Stimulated activated CD4-positive, alpha-beta T cell treated with anti-CD3 and anti-CD28 coated beads, Interleukin-15, amount 100 ng/mL, for 24 hours (primary cell): ENCODE measurements around the gene UBE2L5.

ENCODE experiments used
- DNase-seq: peaks from one replicate; pipeline ENCODE4 v3.0.0-alpha.2; 2020

Gene UBE2L5

DNA sequence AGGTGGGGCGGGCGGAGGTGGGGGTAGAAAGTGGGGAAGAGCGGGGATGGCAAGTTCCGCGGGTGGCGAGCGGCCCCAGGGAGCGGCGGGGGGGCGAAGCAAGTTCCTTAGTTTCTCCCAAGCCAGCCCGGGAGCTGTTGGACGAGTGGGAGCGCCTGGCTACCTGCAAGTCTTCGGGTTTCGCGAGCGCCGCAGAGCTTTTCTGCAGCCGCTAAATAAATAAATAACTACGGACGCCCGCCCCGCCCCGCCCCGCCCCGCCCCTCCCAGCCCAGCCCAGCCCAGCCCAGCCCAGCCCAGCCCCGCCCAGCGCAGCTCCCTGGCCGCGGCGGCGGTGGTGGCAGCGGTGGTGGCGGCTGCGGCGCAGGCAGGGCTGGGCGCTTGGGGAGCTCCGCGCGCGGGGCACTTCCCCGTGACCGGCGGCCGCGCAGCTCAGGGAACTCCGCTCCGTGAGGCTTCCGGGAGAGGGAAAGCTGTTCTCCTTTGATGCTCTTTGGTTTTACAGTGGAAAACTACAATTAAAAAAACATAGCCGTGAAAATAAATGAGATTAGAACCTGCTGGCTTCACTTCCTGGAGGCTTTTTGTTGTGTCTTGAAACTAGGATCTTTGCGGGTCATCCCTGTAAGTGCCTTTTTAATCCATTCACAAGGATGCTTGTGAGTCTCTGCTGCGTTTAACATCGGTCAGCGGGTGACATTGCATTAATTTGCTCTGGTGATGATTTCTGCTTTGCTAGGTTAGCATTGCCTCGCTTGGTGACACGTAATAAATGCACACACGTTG, at the start of gene UBE2L5:
Gene UBE2L5, plus strand, starts transcription at position 440 of the 786 bp plus-strand sequence. CDS start 5,498 bp downstream, outside the sequence.
- peak; percentile 80 for DNase-seq

DNA sequence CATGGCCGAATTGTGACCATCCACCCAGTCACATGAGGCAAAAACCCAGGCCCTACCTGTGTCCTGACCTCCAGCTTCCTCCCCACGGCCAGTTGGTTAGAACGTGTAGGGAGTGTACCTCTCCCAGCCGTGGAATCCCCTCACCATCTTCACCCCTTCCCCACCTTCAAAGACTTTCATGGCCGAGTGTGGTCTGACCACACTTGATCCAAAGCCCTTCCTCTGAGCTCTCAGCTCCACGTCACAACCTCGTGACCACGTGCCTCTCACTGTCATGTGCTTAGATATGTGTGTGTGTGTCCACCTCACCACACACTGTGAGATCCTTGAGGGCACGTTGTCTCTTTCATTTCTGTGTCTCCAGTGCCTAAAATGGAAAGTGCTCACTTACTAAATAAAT, 48.6 kb upstream of the UBE2L5 start:
- DNase-seq: peak; percentile 57

- DNase-seq: no peak
Measured at GRCh38 chr13:30375265-30375835, 46.9 kb upstream of the UBE2L5 start.

DNA sequence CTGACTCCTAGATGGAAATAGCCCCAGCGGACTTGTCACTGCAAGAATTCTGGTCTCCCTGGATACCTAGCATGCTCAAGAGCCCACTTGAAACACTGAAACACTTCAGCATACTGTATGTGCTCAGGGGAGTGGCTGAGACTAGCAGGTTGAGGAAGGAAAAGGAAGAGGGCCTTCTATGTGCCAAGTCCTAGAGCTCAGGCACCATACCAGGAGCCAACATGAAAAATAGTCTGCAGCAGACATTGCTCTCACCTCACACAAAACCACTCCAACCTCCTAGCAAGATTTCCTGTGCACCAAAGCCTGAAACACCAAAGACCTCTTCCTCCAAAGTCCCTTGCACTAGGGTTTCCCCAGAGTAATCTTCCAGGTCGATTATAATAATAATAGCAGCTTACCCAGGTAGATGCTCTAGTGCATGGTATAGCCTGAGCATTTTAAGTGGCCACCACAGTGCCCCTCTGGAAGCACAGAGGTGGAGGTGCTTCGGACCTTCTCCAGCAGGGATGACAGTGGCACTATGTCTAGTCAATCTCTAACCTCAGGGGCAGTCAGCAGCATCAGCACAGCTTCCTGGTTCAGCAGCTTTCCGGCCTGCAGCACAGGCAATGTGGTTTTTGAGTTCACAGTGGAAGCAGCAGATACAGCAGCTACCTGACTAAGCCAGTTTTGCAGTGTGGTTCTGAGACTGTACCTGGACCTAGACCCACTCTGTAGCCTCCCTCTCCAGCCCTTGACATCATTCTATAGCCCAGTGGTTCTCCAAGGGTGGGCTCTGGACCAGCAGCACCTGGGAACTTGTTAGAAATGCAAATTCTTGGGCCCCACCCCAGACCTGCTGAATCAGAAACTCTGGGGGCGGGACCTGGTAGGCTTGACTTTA, 45.6 kb upstream of the UBE2L5 start:
- DNase-seq: peak; percentile 72

DNA sequence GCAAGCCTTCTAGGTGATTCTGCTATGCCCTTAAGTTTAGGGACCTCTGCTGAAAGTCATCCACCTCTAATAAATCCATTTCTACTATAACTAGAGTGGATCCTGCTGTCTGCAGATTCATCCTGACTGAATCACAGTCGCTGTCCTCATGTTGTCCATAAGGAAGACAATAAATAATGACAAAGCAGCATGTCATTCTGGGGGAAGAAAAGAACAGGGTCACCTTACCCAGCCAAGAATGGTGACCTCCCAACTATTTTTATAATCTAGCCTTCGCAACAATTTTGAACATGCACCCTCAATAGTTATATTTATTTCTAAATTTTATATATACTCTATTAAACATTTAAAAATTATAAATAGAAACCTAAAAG, 45.0 kb upstream of the UBE2L5 start:
- no peak for DNase-seq

GRCh38 chr13:30378191-30378590, 44.1 kb upstream of the UBE2L5 start:
- DNase-seq: no peak

DNA sequence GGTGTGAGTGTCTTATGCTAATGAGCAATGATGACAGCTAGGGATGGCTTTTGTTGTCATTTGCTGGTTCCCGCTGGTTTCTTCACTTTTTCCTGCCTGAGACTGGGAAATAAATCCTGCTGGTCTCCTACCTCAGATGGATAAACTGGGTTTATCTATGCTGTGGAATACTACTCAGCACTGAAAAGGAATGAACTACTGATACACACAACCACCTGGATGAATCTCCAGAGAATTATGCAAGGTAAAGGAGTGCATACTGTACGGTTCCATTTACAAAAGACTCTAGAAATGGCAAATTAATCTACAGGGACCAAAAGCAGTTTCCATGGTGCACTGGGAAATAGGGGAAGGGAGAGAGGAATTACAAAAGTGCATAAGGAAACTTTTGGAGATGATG, 41.2 kb upstream of the UBE2L5 start:
- DNase-seq: no peak

GRCh38 chr13:30382836-30383525, 39.3 kb upstream of the UBE2L5 start:
- DNase-seq: no peak

- DNase-seq: no peak
Measured at GRCh38 chr13:30388406-30389283, 33.6 kb upstream of the UBE2L5 start.

- DNase-seq: no peak
Measured at GRCh38 chr13:30391956-30392680, 30.2 kb upstream of the UBE2L5 start.

DNA sequence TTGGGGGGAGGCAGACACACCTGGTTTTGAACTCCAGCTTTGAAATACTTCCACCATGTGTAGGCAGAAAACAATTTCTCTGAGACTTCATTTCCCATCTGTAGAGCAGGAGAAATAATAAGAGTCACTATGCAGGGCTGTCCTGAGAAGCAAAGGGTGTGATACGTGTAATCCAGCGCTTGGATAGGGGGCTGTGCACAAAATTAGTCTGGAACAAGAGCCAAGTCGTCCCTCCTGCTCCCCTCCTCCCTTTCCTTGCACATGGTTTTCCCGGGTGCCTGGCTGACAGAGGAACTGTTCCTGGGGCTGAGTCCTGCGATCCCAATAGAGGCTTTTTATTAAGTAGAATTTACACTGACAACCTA, 29.6 kb upstream of the UBE2L5 start:
- no peak for DNase-seq

GRCh38 chr13:30394751-30395191, 27.5 kb upstream of the UBE2L5 start:
- DNase-seq: no peak

- DNase-seq: peak; percentile 74
Measured at GRCh38 chr13:30395192-30396158, 26.8 kb upstream of the UBE2L5 start.

DNA sequence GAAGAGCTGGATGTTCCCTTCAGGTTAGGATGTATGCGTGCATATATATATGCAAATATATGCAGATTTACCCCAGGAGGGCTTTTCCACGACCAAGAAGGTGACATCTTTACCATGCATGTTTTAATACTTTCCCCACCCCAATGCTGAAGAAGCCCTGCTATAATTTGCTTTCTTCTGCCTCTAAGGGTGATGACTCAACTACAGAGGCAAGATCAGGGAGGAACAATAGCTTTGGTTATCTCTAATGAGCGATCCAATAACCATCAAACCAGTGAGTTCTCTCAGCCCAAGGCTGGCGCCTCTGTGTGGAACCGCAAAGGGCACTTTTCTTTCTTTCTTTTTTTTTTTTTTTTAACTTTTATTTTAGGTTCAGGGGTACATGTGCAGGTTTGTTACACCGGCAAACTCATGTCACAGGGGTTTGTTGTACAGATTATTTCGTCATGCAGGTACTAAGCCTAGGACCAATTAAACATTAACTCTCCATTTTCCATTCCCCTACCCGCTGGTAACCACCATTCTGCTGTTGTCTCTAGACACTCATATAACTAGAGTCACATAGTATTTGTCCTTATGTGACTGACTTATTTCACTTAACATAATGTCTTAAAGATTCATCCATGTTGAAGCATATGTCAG, 25.7 kb upstream of the UBE2L5 start:
- DNase-seq: no peak

- DNase-seq: no peak
Measured at GRCh38 chr13:30398601-30399072, 23.7 kb upstream of the UBE2L5 start.

GRCh38 chr13:30400376-30400775, 21.9 kb upstream of the UBE2L5 start:
- DNase-seq: no peak

GRCh38 chr13:30401347-30401746, 20.9 kb upstream of the UBE2L5 start:
- DNase-seq: no peak

GRCh38 chr13:30403456-30403855, 18.8 kb upstream of the UBE2L5 start:
- no peak for DNase-seq

GRCh38 chr13:30404207-30404606, 18.1 kb upstream of the UBE2L5 start:
- no peak for DNase-seq
